Measurements from ENCODE around the gene DLG4.

GRCh38 chr17:7223375-7223774, 3.7 kb upstream of the DLG4 start:
- no peak for TF ChIP-seq SETDB1 (IDR thresholded peaks at IDR 0.05; ENCODE audit: insufficient read length, low read length)
- TF ChIP-seq, protein P1, sequence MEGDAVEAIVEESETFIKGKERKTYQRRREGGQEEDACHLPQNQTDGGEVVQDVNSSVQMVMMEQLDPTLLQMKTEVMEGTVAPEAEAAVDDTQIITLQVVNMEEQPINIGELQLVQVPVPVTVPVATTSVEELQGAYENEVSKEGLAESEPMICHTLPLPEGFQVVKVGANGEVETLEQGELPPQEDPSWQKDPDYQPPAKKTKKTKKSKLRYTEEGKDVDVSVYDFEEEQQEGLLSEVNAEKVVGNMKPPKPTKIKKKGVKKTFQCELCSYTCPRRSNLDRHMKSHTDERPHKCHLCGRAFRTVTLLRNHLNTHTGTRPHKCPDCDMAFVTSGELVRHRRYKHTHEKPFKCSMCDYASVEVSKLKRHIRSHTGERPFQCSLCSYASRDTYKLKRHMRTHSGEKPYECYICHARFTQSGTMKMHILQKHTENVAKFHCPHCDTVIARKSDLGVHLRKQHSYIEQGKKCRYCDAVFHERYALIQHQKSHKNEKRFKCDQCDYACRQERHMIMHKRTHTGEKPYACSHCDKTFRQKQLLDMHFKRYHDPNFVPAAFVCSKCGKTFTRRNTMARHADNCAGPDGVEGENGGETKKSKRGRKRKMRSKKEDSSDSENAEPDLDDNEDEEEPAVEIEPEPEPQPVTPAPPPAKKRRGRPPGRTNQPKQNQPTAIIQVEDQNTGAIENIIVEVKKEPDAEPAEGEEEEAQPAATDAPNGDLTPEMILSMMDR (tag by site-specific recombination; IDR thresholded peaks at IDR 0.05): no peak
- TF ChIP-seq KLF10 (tag by site-specific recombination; IDR thresholded peaks at IDR 0.05): no peak
- TF ChIP-seq, protein P2, sequence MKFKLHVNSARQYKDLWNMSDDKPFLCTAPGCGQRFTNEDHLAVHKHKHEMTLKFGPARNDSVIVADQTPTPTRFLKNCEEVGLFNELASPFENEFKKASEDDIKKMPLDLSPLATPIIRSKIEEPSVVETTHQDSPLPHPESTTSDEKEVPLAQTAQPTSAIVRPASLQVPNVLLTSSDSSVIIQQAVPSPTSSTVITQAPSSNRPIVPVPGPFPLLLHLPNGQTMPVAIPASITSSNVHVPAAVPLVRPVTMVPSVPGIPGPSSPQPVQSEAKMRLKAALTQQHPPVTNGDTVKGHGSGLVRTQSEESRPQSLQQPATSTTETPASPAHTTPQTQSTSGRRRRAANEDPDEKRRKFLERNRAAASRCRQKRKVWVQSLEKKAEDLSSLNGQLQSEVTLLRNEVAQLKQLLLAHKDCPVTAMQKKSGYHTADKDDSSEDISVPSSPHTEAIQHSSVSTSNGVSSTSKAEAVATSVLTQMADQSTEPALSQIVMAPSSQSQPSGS (tag by site-specific recombination; IDR thresholded peaks at IDR 0.05; ENCODE audit: low read depth): no peak
- TF ChIP-seq TCF7L2 (IDR thresholded peaks at IDR 0.05; ENCODE audit: borderline replicate concordance, low read depth, low read length): no peak
- no peak for TF ChIP-seq ZNF214 (tag by site-specific recombination; IDR thresholded peaks at IDR 0.05; ENCODE audit: borderline replicate concordance)
- TF ChIP-seq ZNF10 (tag by site-specific recombination; IDR thresholded peaks at IDR 0.05): no peak
- no peak for TF ChIP-seq ZNF777 (tag by site-specific recombination; IDR thresholded peaks at IDR 0.05; ENCODE audit: borderline replicate concordance)
- no peak for TF ChIP-seq ZNF112 (tag by site-specific recombination; IDR thresholded peaks at IDR 0.05)

Measured in HEK293 (cell line).